ENCODE results near the gene TENT4B. TPM values are rescaled to one million over a fixed set of nuclear protein-coding genes. Genes with fewer than 3 reads are reported as not detected.
"Not testable (repeated sequence)": the region's sequence is repeated elsewhere in the genome, so short reads cannot be mapped to it uniquely, and the experiment has no call there.

The TENT4B gene
- total RNA-seq, 1 donor from 2014 or later = 8.4 TPM

GRCh38 chr16:50166511-50167500, 13.7 kb downstream of the TENT4B start:
- TF ChIP-seq, protein P1, sequence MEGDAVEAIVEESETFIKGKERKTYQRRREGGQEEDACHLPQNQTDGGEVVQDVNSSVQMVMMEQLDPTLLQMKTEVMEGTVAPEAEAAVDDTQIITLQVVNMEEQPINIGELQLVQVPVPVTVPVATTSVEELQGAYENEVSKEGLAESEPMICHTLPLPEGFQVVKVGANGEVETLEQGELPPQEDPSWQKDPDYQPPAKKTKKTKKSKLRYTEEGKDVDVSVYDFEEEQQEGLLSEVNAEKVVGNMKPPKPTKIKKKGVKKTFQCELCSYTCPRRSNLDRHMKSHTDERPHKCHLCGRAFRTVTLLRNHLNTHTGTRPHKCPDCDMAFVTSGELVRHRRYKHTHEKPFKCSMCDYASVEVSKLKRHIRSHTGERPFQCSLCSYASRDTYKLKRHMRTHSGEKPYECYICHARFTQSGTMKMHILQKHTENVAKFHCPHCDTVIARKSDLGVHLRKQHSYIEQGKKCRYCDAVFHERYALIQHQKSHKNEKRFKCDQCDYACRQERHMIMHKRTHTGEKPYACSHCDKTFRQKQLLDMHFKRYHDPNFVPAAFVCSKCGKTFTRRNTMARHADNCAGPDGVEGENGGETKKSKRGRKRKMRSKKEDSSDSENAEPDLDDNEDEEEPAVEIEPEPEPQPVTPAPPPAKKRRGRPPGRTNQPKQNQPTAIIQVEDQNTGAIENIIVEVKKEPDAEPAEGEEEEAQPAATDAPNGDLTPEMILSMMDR (IDR thresholded peaks at IDR 0.05) = no peak
- Mint-ChIP-seq H3K4me3 (ENCODE audit: unreplicated experiment) (no peak overlapping the region), H3K27ac (ENCODE audit: unreplicated experiment) (peak overlapping the region; percentile 17), H3K36me3 (ENCODE audit: low read depth) (no peaks in the 10 kb centered on the region), H3K4me1 (ENCODE audit: low read depth) (peaks cover 33% of the 10 kb centered on the region), H3K27me3 (ENCODE audit: low read depth) (no peaks in the 10 kb centered on the region), H3K9me3 (ENCODE audit: low read depth) (no peaks in the 10 kb centered on the region)
- no peak for DNase-seq (ENCODE audit: low spot score)

DNA sequence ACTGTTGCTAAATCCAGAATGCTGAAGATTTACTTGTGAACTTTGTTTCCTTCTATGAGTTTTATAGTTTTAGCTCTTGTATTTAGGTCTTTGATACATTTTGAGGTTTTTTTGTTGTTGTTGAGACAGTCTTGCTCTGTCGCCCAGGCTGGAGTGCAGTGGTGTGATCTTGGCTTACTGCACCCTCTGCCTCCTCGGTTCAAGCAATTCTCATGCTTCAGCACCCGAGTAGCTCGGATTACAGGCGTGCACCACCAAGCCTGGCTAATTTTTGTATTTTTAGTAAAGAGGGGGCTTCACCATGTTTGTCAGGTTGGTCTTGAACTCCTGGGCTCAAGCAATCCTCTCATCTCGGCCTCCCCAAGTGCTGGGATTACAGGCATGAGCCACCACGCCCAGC, 14.4 kb downstream of the TENT4B start:
- no peak for DNase-seq (ENCODE audit: low spot score)
- Mint-ChIP-seq H3K4me3 (ENCODE audit: unreplicated experiment) (no peak overlapping the region), H3K27ac (ENCODE audit: unreplicated experiment) (peak overlapping the region; percentile 8), H3K9me3 (ENCODE audit: low read depth) (no peaks in the 10 kb centered on the region), H3K4me1 (ENCODE audit: low read depth) (peaks cover 33% of the 10 kb centered on the region), H3K27me3 (ENCODE audit: low read depth) (no peaks in the 10 kb centered on the region), H3K36me3 (ENCODE audit: low read depth) (no peaks in the 10 kb centered on the region)
- TF ChIP-seq, protein P1 (IDR thresholded peaks at IDR 0.05) = no peak

DNA sequence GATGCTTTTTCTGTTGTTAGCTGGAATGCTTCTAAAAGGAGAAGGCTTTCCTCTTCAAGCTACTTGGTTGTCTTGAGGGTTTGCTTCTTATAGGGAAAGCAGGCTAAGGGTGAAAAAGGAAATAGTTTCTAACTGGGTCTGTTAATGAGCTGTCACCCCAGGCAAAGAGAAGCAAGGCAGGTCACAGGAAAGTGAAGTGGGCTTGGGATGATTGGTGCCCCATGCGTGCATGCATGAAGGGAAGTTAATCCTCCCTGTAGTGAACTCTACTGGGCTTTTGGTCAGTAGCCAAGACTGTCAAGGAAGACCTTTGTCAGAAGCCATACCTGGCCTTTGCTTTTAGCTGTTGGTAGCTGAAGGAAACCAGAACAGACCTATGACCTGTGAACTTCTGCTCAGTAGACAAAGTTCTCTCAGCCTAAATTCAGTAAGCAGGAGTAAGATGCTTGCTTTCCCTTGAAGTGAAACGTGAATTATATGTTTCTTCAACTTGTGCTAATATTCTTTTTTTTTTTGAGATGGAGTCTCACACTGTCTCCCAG, 16.5 kb downstream of the TENT4B start:
- DNase-seq (ENCODE audit: low spot score) = no peak
- Mint-ChIP-seq H3K4me1 (ENCODE audit: low read depth) (peaks cover 38% of the 10 kb centered on the region), H3K4me3 (ENCODE audit: unreplicated experiment) (no peak overlapping the region), H3K27me3 (ENCODE audit: low read depth) (no peaks in the 10 kb centered on the region), H3K27ac (ENCODE audit: unreplicated experiment) (no peak overlapping the region), H3K36me3 (ENCODE audit: low read depth) (no peaks in the 10 kb centered on the region), H3K9me3 (ENCODE audit: low read depth) (no peaks in the 10 kb centered on the region)
- TF ChIP-seq, protein P1 (IDR thresholded peaks at IDR 0.05) = no peak

DNA sequence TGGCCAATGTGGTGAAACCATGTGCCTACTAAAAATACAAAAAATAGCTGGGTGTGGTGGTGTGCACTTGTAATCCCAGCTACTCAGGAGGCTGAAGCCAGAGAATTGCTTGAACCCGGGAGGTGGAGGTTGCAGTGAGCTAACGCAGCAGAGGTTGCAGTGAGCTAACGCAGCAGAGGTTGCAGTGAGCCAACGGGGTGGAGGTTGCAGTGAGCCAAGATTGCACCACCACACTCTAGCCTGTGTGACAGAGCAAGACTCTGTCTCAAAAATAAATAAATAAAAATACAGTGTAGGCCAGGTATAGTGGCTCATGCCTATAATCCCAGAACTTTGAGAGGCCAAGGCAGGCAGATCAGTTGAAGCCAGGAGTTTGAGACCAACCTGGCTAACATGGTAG, 18.7 kb downstream of the TENT4B start:
- DNase-seq (ENCODE audit: low spot score); H3K27ac Mint-ChIP-seq (ENCODE audit: unreplicated experiment); H3K9me3 Mint-ChIP-seq (ENCODE audit: low read depth); H3K27me3 Mint-ChIP-seq (ENCODE audit: low read depth); H3K36me3 Mint-ChIP-seq (ENCODE audit: low read depth); H3K4me3 Mint-ChIP-seq (ENCODE audit: unreplicated experiment): not testable (repeated sequence)
- peaks cover 31% of the 10 kb centered on the region for H3K4me1 Mint-ChIP-seq (ENCODE audit: low read depth)

- H3K4me1 Mint-ChIP-seq (ENCODE audit: low read depth) = peaks cover 26% of the 10 kb centered on the region
- H3K27ac Mint-ChIP-seq (ENCODE audit: unreplicated experiment) = no peak overlapping the region
- no peak for DNase-seq (ENCODE audit: low spot score)
- H3K27me3 Mint-ChIP-seq (ENCODE audit: low read depth) = no peaks in the 10 kb centered on the region
- H3K4me3 Mint-ChIP-seq (ENCODE audit: unreplicated experiment) = no peak overlapping the region
- no peaks in the 10 kb centered on the region for H3K36me3 Mint-ChIP-seq (ENCODE audit: low read depth)
- no peaks in the 10 kb centered on the region for H3K9me3 Mint-ChIP-seq (ENCODE audit: low read depth)
- TF ChIP-seq, protein P1 (IDR thresholded peaks at IDR 0.05) = no peak
Observed at GRCh38 chr16:50172195-50172922, 19.3 kb downstream of the TENT4B start.

Data from chondrocyte (in vitro differentiated cells).